ENCODE measurements around the gene BAIAP2L2. TPM values are rescaled to one million over a fixed set of nuclear protein-coding genes. Genes with fewer than 3 reads are reported as not detected.

The BAIAP2L2 gene
- total and polyA plus RNA-seq, 3 donors from 2014 or later, result 6.6 to 10.0 (median 8.8) TPM

DNA sequence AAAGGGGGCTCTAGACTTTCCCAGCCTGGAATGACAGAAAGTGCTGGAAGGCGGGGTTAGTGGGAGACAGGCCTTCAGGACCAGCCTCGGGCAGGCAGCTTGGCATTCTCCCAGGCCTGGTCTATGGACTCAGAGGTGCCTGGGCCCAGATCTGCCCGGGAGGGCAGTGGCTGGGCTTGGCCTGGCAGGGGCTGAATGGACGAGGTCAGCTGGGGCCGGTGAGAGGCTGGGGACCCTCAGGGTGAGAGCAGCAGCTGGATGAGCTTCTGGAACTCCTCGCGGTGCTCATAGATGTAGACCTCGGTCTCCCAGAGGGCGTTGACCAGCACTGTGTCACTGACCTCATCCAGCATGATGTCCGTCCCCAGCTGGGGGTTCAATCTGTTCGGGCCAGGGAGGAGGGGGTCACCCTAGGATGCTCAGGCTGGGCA lies 1.5 kb upstream of the BAIAP2L2 start:
- H3K36me3 ChIP-seq (ENCODE audit: low read depth, missing control alignments), result no peaks in the 10 kb centered on the region
- peaks cover 15% of the 10 kb centered on the region for H3K4me1 ChIP-seq
- TF ChIP-seq, protein P1, sequence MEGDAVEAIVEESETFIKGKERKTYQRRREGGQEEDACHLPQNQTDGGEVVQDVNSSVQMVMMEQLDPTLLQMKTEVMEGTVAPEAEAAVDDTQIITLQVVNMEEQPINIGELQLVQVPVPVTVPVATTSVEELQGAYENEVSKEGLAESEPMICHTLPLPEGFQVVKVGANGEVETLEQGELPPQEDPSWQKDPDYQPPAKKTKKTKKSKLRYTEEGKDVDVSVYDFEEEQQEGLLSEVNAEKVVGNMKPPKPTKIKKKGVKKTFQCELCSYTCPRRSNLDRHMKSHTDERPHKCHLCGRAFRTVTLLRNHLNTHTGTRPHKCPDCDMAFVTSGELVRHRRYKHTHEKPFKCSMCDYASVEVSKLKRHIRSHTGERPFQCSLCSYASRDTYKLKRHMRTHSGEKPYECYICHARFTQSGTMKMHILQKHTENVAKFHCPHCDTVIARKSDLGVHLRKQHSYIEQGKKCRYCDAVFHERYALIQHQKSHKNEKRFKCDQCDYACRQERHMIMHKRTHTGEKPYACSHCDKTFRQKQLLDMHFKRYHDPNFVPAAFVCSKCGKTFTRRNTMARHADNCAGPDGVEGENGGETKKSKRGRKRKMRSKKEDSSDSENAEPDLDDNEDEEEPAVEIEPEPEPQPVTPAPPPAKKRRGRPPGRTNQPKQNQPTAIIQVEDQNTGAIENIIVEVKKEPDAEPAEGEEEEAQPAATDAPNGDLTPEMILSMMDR (IDR thresholded peaks at IDR 0.05), result no peak
- intact Hi-C loops (cut with DNase I; ENCODE audit: low total_unique reads), result no loop called here
- H3K4me3 ChIP-seq, result no peak overlapping the region
- H3K9me3 ChIP-seq, result no peaks in the 10 kb centered on the region
- no peak for DNase-seq
- 74 to 86% methylated on average over 3 to 11 of the region's 11 CpGs for WGBS, 2 donors
- no peak overlapping the region for H3K27ac ChIP-seq
- no peaks in the 10 kb centered on the region for H3K27me3 ChIP-seq

DNA sequence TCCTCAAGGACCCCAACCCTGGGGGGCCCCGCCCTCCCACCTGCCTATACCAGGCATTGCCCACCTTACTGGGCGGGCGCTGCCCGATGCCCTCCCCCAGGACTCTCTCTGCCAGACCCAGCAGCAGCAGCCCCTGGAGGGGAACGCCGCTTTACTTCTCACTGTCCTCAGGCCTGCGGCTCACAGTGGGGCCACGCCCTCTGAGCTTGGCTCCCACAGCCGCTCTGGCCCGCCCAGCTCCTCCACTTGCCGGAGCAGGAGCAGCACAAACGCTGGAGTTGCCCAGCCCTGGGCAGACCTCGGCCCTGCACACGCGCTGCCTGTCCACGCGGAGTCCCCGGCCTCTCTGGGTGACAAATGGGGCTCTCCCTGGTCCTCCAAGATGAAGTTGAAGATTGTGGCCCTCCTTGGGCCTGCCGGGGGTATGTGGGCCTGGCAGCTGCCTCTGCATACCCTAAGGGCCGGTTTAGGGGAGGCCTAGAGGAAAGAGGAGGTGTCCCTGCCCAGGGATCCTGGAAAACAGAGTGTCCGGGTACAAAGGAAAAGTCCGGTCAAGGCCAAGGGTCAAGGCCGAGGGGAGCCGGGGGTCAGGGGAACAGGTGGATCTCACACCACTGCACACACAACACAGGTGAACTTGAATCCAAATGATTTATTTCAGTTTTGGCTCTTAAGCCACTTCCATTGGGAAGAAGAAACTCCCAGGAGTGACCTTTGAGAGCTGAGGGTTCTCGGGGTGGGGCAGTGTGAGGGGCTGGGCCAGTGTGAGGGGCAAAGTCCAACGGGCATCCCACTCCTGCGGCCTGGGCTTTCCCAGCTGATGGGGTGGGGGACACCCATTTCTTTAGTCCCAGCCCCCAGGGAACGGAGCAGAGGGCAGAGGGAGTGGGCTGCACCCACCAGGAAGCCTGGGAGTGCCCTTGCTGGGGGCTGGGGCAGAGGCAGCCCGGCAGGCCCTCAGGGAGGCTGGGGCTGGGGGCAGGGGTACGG lies 674 bp upstream of the BAIAP2L2 start:
- no peak overlapping the region for H3K4me3 ChIP-seq
- DNase-seq, result no peak
- no peaks in the 10 kb centered on the region for H3K36me3 ChIP-seq (ENCODE audit: low read depth, missing control alignments)
- WGBS, 2 donors, result 78 to 85% methylated on average over 15 to 30 of the region's 30 CpGs
- intact Hi-C loops (cut with DNase I; ENCODE audit: low total_unique reads), result no loop called here
- TF ChIP-seq, protein P1 (IDR thresholded peaks at IDR 0.05), result no peak
- TF ChIP-seq POLR2A (IDR thresholded peaks at IDR 0.05), result no peak
- no peaks in the 10 kb centered on the region for H3K27me3 ChIP-seq
- no peaks in the 10 kb centered on the region for H3K9me3 ChIP-seq
- peaks cover 15% of the 10 kb centered on the region for H3K4me1 ChIP-seq
- H3K27ac ChIP-seq, result no peak overlapping the region

DNA sequence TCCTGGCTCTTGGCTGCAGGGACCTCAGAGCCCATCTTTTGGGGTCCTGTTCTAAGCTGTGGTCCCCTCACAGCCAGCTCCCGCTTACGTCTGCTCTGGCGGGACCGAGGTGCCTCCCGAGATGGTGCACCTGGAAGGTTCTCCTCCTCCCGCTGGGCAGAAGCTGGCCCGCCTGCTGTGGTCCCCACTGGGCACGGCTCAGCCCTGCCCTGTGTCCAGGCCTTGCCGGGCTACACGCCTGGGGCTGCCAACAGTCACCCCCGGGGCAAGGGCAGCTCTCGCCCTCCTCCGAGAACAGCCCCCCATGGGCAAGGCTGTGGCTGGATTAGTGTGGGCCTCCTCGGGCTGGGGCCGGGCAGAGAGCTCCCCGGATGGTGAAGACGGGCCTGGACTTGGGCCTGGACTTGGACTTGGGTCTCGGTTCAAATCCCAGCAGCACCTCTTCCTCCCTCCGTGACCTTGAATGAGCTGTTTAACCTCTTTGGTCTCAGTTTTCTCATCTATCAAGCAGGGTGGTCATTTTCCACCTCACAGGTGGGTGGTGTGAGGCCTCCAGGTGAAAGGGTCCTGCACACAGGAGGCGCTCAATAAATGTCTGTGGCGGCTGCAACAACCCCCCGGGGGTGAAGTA lies 998 bp downstream of the BAIAP2L2 start:
- H3K9me3 ChIP-seq, result no peaks in the 10 kb centered on the region
- no peak overlapping the region for H3K27ac ChIP-seq
- intact Hi-C loops (cut with DNase I; ENCODE audit: low total_unique reads), result no loop called here
- DNase-seq, result no peak
- peaks cover 12% of the 10 kb centered on the region for H3K4me1 ChIP-seq
- H3K4me3 ChIP-seq, result no peak overlapping the region
- TF ChIP-seq, protein P1 (IDR thresholded peaks at IDR 0.05), result no peak
- TF ChIP-seq POLR2A (IDR thresholded peaks at IDR 0.05), result no peak
- WGBS, 2 donors, result 89 to 95% methylated on average over 16 to 20 of the region's 22 CpGs
- H3K36me3 ChIP-seq (ENCODE audit: low read depth, missing control alignments), result no peaks in the 10 kb centered on the region
- H3K27me3 ChIP-seq, result no peaks in the 10 kb centered on the region

DNA sequence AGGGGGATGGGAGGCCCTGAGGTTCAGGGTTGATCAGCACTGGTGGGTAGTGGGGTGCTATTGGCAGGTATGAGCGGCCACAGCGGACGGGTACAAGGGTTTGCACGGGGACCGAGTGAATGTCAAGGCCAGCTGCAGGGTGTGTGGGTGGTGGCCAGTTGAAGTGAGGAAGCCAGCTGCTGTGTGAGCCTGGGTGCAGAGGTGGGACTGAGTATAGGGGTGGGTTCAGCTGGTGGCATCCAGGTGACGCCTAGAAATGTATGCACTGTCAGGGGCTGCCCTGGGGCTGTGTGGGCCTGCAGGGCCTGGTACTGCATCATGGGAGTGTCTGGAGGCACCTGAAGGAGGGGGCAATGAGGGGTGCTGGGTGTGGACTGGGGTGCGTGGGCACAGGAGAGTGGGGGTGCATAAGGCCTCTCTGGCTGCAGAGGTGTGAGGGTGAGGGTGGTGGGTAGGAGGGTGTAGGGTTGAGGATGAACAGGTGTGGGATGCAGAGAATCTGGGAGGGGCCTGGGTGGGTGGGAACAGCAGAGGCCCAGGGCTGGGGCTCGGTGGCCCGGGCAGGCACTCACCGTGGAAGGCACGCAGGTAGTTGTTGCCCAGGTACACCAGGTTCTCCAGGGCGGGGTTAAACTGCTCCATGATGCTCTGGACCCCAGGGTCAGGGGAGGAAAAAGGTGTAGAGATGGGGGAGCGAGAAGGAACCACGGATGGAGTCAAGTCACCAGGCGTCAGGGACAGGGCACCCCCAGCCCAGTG lies 1.7 kb downstream of the BAIAP2L2 start:
- WGBS, 2 donors, result 83 to 86% methylated on average over 14 to 15 of the region's 15 CpGs
- H3K4me3 ChIP-seq, result no peak overlapping the region
- TF ChIP-seq POLR2A (IDR thresholded peaks at IDR 0.05), result no peak
- TF ChIP-seq, protein P1 (IDR thresholded peaks at IDR 0.05), result no peak
- DNase-seq, result no peak
- intact Hi-C loops (cut with DNase I; ENCODE audit: low total_unique reads), result no loop called here
- H3K36me3 ChIP-seq (ENCODE audit: low read depth, missing control alignments), result no peaks in the 10 kb centered on the region
- no peaks in the 10 kb centered on the region for H3K27me3 ChIP-seq
- H3K4me1 ChIP-seq, result peaks cover 11% of the 10 kb centered on the region
- no peak overlapping the region for H3K27ac ChIP-seq
- H3K9me3 ChIP-seq, result no peaks in the 10 kb centered on the region

Data from testis (tissue), 3 donors.